OCI-LY1 (cell line): Measurements from ENCODE around the gene CCL1.

Experiments used
- EZH2 ChIP-seq: fragments of 200-600 bp; sonication (generic), shearing (Covaris generic); IDR thresholded peaks from 2 replicates; pipeline ENCODE4 v1.8.0; 2017; ENCODE audit warnings: borderline replicate concordance, mixed run types, mild to moderate bottlenecking, antibody characterized with exemption, low read length, moderate library complexity, mixed read lengths
- TF ChIP-seq, protein P1 (sequence below): fragments of 200-600 bp; sonication (generic), shearing (Covaris generic); IDR thresholded peaks from 2 replicates; pipeline ENCODE4 v1.5.1; 2017; ENCODE audit warnings: mild to moderate bottlenecking, antibody characterized with exemption, low read length, moderate library complexity, mixed read lengths

DNA sequence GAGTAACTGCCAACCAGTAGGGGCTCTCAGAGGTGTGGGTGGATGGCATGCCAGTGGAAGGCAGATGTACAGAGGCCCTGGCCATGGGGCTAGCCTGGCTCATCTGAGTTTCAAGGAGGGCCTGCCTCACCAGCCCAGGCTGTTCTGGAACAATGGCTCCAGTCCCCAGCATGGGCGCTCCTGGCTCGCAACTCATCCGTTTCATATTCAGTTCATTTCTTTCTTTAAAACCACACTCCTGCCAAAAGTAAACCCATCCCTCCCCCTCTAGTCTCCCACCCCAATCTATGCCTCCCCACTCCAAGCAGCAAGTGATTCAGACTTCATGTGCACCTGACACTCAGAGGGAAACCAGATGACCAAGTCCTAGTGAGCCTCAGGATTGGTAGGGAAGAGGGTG, 4.4 kb downstream of the CCL1 start:
- TF ChIP-seq, protein P1, sequence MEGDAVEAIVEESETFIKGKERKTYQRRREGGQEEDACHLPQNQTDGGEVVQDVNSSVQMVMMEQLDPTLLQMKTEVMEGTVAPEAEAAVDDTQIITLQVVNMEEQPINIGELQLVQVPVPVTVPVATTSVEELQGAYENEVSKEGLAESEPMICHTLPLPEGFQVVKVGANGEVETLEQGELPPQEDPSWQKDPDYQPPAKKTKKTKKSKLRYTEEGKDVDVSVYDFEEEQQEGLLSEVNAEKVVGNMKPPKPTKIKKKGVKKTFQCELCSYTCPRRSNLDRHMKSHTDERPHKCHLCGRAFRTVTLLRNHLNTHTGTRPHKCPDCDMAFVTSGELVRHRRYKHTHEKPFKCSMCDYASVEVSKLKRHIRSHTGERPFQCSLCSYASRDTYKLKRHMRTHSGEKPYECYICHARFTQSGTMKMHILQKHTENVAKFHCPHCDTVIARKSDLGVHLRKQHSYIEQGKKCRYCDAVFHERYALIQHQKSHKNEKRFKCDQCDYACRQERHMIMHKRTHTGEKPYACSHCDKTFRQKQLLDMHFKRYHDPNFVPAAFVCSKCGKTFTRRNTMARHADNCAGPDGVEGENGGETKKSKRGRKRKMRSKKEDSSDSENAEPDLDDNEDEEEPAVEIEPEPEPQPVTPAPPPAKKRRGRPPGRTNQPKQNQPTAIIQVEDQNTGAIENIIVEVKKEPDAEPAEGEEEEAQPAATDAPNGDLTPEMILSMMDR: no peak
- no peak for TF ChIP-seq EZH2
